NCI-H226 (cell line): ENCODE data around the gene GPR161.

ENCODE experiments used
- DNase-seq: peaks from one replicate; pipeline ENCODE4 v3.0.0-alpha.2; 2015

Gene GPR161

DNA sequence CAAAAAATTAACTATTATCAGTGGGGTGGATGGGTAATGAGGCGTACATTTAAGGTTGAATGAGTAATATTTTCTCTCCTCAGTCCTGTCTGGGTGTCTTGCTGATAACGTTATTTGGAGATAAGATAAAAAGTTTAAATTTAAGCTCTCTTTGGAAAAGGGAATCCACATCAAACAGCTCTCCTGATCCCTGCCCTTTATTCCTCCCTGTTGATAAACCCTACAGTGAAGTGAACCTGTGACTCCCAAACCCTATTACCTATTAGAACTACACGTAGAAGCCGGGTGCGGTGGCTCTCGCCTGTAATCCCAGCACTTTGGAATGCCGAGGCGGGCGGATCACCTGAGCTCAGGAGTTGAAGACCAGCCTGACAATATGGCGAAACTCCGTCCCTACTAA is 9.9 kb upstream of the GPR161 start:
- peak; percentile 59 for DNase-seq

DNA sequence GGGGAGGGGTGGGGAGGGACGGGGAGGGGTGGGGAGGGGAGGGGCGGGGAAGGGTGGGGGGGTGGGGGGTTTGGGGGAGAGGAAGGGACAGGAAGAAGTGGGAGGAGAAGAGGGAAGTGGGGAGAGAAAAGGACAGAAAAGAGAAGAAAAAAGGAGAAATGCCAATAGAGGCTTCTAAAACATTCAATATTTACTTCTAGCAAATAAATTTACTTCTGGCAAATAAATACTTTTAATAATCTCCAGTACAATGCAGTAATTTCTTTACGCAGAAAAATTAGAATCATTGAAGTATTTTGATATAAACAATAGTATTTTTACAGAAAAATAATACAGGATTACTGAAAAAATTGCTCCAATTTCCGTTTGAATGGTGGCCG is 9.4 kb upstream of the GPR161 start:
- no peak for DNase-seq

DNA sequence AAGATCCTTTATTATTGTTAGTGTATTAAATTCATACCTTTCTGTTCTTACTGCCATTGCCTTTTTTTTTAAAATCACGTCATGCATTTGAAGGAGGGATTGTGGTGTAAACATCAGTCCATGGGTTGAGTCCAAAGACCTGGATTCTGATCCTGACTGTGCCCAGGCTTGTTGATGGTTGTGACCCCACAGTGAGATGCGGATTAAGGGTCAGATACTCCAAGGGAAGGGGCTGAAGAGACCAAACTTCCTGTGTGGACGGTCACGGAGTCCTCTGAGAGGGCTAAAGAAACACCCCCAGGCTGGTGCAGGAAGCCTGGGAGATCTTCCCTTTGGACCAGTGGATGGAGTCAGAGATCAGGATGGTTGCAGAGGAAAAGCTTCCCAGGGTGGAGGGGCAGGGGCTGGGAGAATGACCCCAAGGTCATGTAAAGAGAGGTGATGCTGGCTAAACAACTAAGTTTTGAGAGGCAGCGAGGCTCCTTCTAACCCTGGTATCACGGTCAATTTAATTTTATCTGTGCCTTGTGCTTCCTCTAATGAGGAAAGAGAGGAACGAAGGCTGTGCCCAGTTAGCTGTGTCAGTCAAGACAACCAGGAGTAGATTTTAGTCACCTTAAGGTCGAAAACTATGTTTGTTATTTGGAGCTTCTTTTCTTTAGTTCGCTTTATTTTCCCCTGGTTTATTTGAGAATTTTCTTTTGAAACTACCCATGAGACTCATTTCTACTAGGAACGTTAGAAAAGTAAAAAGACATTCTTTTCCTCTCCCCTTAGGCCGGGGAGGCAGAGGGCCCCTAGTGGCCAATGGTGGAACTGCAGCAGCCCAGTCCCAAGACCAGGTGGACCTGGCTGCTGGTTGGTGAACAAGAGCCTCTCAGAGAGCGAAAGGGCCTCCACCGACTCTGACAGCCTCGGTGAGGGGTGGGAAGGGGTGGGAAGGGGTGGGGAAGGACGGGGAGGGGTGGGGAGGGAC is 8.7 kb upstream of the GPR161 start:
- peak; percentile 85 for DNase-seq

DNA sequence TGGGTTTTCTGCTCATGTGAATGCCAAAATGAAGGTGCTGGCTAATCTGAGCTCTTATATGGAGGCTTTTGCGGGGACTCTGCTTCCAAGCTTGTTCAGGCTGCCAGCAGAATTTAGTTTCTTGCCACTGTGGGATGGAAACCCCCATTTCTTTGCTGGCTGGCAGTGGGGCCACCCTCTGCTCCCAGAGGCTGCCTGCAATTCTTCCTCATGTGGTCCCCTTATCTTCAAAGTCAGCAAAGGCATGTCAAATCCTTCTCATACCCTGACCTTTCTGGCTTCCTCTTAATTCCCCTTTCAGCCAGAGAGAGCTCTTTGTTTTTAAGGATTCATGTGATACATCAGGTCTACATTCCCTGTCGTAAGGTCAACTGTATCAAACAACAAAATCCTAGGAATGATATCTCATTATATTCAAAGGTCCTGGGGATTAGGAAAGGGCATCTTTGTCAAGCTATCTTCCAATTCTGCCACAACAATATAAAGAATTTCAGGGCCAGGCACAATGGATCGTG is 5.2 kb upstream of the GPR161 start:
- DNase-seq, result peak; percentile 12

DNA sequence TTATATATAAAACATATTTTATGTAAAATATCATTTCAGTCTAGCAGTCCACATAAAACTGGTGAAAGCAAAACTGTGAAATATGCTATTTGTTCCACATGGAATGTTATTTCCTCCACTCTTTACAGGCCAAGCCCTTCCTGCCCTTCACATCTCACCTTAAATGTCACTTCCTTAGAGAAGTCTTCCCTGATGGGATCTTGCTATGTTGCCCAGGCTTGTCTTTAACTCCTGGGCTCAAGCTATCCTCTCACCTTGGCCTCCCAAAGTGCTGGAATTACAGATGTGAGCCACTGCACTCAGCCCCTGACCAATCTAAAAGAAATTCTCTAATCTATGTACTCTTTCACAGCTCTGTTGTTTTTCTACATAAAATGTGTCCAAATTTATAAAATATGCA is 2.3 kb upstream of the GPR161 start:
- DNase-seq, result no peak

DNA sequence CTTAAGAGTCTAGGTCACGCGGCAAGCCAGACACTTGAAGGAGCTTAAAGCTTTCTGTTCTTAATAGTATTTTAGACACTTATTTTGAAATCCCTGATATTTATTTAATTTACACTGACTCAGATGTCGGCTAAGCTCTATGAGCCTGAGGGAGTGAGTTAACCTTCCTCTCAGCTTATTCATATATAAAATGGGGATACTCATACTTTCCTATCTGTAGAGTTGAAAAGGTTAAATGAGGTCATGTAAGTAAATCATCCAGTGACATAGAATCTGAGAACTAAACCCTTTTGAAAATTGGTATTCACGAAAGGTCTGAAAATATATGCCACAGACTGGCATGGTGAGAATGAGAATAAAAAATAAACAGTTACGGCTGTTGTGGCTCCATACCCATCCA is 1.4 kb upstream of the GPR161 start:
- peak; percentile 18 for DNase-seq

DNA sequence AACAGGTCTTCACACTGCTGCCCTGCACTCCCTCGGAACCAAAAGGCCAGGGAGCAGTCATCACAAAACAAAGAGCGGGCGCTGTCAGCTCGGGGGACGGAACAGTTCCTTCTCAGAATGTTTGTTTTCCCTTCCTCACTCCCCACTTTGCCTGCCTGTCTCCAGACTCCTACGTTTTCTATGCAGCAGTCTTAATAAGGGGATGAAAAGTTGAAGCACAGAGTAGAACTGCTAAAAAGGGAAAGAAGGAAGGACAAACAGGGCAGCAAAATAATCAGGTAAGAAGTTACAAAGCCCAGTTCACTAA is 738 bp upstream of the GPR161 start:
- DNase-seq, result no peak

DNA sequence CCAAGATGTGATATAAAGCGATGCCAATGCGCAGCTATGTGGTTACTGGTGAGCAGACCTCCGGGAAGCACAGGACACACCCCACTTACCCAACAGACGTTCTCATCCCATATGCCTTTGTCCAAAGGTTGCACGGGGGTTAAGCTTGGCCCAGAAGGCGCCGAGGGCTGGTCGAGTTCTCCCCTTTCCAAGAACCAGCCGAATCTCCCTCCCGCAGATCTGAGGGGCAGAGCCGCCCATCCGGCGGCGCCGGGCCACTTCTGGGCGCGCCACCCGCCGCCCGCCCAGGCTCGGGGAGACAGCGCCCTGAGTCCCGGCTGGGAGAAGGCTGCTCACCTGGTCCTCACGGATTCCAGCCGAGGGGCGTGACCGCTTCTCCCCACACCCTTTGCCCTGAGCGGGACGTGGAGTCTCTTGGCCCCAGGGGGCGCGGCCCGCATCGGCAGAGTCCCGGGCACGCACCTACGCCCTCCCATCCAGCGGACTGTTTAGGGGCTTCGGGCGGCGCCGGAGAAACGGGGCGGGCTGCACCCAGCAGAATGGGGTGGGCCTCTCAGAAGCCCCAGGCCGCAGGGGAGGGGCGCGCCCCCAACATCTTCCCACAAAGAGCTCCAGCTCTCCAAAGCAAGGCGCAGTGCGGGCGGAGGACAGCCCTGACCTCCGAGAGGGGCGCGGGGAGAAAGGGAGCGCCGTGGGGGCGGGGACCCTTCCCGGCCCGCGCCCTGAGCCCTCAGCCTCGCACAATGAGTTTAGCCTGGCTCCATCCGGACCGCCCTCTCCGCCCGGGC is 615 bp downstream of the GPR161 start:
- DNase-seq, result no peak

DNA sequence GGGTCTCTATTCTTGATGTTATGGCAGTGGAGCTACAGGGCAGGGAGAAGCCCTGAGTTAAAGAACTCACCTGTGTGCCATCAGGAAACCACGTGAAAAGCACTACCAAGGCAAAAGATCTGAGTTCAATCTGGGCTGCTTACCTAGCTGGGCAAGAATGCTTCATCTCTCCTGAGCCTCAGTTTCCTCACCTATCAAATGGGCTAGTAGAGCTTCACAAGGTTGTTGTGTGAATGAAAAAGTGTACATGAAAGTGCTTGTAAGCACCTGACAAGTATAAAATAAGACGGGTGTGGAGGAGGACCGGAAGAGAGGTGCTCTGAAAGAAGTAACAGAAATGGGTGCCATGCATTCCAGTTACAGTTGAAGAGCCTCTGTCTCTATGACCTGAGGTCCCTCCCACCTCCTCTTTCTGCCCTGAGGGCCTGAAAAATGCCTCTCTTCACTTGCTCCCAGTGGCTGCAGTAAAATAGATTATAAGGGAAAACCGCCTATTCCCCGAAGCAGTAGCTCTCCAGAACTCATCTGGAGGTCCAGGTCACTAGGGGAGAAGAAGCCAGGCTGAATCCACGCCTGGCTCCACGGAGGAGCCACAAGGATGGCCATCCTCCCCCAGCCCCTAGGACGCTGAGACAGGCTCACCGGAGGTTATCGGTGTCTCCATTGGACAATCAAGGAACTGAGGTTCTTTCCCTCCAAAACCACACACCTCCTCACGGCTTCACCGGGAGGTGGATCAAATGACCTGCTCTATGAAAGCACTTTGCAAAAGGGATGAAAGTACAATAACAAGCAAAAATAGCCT is 1.4 kb downstream of the GPR161 start:
- no peak for DNase-seq

DNA sequence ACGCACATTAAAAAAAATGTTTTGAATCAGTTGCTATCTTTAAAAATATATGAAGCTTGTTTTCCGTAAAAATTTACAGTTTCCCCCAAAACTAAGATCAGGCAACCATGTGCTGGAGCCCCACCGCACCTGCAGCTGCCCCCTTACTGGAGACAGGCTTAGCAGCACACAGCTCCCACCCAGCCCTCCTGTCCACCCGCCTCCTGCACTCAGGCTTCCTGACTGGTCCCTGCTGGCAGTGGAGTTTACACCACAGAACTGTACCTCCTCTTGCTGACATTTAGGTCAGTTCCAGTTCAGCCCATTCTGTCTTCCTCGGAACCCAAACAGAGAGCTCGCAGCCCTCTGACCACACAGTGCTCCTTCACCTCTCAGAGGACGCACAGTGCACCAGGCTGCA is 2.1 kb downstream of the GPR161 start:
- DNase-seq, result no peak

DNA sequence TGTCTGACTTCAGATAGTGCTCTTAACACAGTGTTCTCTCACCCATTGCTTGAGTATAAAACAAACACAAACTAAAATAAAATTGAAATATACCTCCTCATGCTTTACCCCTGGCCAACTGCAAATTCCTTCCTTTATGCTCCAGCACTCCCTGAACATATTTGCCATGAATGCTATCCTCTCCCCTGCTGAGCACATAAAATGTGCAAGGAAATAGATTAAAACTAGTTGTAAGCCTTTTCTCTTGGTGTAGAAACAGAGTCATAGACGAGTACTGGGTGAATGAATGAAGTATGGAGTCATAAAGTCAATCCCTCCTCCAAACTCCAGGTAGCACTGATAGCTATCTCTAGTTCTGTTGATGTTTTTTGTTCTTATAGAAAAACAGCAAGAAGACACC is 2.6 kb downstream of the GPR161 start:
- no peak for DNase-seq

DNA sequence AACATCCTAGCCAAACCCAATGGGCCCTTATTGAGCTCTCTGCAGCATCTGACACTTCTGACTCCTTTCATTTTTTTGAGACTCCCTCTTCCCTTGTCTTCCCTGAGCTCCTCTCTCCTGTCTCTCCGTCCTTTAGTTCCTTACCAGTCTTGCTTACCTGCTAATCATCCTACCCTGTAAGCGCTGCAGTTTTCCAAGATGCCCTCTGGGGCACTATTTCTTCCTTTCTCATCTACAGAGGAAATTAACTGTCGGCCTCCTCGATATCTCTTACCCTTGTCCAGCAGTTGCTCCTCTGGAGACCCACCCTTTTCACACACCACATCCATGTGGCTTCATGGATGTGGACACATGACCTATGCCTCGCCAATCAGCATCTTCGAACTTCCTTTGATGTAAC is 6.8 kb downstream of the GPR161 start:
- no peak for DNase-seq

DNA sequence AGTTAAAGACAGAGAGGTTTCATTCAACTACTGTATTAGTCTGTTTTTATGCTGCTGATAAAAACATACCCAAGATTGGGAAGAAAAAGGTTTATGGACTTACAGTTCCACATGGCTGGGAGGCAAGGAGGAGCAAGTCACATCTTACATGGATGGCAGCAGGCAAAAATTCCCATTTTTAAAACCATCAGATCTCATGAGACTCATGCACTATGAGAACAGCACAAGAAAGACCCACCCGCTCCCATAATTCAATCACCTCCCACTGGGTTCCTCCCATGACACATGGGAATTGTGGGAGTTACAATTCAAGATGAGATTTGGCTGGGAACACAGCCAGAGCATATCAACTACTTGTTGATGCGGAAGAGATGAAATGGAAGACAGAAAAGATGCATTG is 9.2 kb downstream of the GPR161 start:
- DNase-seq, result peak; percentile 4

DNA sequence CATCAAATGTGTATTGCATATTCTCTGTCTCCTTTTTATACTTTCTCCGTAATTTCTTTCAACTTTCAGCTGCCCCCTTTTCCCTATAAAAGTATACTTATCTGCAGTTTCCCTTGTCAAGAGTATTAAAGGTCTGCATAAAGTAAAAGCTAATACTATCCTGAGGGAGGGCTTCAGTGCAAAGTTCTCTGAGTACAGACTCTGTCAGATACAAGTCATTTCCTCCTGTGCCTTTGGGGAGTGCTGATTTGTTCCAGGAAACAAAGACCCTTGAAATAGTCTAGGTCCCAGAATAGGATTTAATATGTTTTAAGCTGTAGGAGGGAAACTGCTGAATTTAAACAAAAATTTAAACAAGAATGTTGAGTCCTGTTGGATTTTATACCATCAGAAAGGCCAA is 11.7 kb downstream of the GPR161 start:
- DNase-seq, result no peak

DNA sequence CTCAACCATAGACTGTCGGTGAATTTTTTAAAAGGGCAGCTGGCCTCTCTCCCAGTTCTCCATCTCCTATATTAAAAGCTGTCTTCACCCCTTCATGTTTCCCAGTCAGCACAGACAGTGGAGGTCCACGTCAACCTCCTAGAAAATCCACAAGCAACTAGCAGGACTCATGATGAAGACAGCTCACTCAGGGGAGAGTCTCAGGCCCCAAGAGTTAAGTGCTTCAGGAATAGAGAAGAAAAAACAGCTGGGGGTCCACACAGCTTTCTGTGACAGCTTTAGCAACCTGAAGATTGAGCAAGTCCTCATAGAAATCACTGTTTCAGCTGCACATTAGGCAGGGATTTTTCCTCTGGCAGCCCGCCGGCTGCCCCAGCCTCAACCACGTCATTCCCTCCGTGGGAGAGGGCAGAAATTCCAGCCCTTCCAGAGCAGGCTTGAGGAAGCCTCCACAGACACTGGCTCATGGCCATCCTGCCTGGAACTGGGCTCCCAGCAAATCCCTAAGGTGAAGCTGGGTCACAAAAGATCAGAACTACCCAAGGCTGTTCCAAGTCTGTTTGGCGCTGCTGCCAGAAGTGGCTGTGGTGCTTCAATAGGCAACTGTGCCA is 15.2 kb downstream of the GPR161 start:
- DNase-seq, result peak; percentile 91

DNA sequence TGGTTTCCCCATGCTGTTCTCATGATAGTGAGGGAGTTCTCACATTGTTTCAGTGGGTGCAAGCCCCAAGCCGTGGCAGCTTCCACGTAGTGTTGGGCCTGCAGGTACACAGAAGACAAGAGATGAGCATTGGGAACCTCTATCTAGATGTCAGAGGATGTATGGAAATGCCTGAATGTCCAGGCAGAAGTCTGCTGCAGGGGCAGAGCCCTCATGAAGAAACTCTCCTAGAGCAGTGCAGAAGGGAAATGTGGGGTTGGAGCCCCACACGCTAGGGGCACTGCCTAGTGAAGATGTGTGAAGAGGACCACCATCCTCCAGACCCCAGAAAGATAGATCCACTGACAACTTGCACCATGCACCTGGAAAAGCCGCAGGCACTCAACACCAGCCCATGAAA is 17.0 kb downstream of the GPR161 start:
- DNase-seq, result no peak

DNA sequence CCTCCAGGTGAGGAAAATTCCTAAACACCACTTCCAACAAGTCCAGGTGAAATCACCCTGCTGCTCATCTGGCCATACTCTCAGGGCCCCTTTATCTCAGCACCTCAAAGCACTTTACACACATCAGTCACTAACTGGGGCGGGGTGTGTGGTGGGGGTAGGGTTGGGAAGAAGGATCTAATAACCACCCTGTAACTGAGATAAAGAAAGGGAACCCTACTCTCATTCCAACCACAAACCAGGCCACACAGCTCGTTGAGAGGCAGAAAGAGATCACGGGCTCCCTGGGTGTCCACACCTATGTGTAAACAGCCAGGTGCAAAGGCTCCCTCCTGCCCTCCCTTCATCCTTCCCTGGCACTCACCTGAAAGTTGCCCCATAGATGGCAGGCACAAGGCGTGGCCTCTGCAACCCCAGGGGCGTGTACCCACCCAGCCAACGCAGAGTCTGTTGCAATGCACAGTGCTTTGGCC is 20.4 kb downstream of the GPR161 start:
- no peak for DNase-seq

DNA sequence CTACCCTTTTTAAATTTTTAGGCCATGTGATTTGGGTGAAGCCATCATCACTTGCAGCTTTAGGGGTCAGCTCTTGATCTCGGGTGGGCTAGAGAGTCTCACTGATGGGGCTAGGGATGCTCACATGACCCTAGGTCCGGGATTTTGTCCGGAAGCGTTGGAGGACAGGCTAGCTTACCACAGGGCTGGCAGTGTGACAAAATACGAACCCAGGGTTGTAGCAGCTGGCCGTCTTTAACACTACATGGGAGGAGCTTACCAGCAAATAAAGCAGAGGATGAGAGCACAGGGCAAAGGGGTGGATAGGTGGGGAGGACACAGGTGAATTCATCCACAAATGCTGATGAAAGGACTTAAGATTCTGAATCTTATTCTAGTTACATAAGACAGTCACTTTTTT is 21.9 kb downstream of the GPR161 start:
- DNase-seq, result no peak

DNA sequence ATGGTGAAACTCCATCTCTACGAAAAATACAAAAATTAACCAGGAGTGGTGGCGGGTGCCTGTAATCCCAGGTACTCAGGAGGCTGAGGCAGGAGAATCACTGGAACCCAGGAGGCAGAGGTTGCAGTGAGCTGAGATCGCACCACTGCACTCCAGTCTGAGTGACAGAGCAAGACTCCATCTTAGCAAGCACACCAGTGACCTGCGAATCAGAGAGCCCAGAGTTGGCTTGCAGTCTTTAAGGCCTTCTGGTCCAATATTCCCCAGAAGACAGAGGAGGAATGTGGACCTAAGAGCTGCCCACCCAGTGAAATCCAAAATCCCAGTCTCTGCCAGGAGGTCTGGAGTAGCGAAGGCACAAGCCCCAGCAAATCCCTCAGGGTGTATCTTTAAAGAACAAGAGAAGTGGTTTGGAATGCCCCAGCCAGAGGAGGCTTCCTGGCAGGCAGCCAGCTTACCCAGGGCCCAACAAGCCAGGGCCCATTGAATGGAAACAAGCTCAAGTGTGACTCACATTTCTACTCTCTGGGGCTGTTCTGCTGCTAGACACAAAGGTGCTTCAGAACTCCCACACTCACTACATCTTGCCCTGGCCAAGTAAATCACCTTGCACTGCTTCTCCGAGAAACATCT is 23.9 kb downstream of the GPR161 start:
- peak; percentile 88 for DNase-seq

DNA sequence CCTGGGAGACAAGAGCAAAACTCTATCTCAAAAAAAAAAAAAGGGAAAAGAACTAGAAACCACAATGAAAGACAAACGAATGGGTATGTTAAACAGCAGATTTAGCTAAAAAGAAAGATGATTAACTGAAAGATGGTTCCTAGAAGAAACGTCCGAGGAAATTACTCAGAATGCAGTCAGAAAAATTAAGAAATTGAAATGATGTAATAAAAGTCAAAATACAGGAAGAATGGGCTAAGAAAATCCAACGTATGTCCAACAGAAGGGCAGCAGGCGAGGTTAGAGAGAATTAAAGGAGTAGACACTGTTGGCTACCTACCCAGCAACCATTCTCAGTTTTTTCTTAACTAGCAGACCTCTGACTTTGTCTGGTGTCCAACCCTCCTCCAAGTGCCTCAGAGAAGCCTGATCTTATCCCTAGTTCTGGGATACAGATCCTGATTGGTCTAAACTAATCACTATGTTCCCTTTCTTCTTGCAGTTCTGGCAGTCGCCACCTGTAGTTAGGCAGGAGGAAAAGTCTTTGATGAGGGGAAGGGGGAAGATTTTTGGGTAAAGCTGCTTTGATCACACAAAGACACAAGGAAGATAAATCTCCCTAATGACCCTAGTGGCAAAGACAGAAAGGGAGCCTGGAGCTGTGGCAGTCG is 25.7 kb downstream of the GPR161 start:
- DNase-seq, result no peak

DNA sequence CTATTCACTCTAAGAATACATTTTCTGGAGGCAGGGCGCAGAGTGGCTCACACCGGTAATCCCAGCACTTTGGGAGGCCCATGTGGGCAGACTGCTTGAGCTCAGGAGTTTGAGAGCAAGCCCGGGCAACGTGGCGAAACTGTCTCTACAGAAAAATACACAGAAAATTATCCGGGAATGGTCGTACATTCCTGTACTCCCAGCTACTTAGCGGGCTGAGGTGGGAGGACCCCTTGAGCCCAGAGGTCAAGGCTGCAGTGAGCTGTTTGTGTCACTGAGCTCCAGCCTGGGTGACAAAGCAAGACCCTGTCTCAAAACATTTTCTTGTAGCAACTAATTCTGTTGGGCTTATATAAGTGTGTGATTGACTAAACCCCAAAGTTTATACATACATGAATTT is 30.5 kb downstream of the GPR161 start:
- DNase-seq, result no peak

DNA sequence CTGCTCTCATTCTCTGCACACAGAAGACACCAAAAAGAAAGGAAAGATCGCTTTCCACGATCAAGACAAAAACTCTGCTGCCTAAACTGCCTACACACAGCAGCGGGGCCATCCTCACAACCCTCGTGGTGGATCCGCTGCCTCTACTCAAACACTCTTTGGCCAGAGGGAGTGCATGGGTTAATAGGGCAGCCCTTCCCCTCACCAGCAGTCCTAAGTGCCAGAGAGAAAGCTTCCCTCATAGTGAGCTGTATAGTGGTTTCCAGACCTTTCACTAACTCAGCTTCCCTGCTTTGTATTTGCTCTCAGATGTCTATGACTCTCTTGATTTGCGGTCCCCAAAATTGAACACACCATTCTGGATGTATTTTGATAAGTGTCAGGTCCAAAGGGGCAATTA is 30.9 kb downstream of the GPR161 start:
- no peak for DNase-seq
